K562 (cell line): ENCODE results near the gene MRM2.

Experiments
- POLR2A ChIP-seq: fragments of 450-650 bp; conservative IDR thresholded peaks from 2 replicates; pipeline ENCODE4 v1.6.1; 2016
- SPI1 ChIP-seq: IDR thresholded peaks from 2 replicates; pipeline ENCODE4 v1.6.1; 2011; ENCODE audit warnings: low read depth, low read length, control low read depth, borderline replicate concordance
- ZNF384 ChIP-seq: IDR thresholded peaks from 2 replicates; pipeline ENCODE4 v1.6.1; 2012; ENCODE audit warnings: low read depth, low read length, improper control_type of control experiment
- ZNF696 ChIP-seq: fragments of 250-450 bp; sonication (Bioruptor Pico); conservative IDR thresholded peaks from 2 replicates; pipeline ENCODE4 v1.4.0; 2020; ENCODE audit warnings: mild to moderate bottlenecking, moderate library complexity
- TF ChIP-seq, protein P1 (sequence below): fragments of 450-650 bp; formaldehyde crosslinking; IDR thresholded peaks from 2 replicates; pipeline ENCODE4 v1.4.0; 2022; ENCODE audit warnings: missing genetic modification characterization
- TF ChIP-seq, protein P2 (sequence below), 3 experiments: IDR thresholded peaks in 2 of 3; conservative IDR thresholded peaks in 1 of 3; 2 replicates each; pipeline ENCODE4 v1.5.1; 2011 to 2012; ENCODE audit warnings: low read length in 3 of 3, mild to moderate bottlenecking in 3 of 3, control low read depth in 2 of 3, improper control_type of control experiment in 1 of 3, inconsistent platforms in 1 of 3, low read depth in 1 of 3, mixed read lengths in 1 of 3, moderate library complexity in 1 of 3; ENCODE audit not compliant: insufficient read depth in 2 of 3

DNA sequence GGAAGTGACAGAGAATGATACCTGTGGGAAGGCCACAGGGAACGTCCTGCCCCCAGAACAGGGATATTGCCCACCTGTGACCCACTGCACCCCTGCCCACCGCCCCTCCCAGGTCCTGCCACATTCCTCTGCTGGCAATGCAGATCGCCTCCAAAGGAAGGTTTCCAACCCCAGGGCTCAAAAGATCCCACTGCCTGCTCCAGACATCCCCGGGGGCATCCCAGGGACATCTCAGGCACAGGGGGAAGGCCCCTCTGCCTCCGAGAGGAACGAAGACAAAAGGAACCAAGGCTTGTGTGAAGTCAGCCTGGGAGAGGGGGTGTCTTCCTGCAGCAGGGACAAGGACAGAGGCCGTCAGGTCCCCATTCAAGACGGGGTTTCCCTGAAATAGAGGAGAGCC, 28.5 kb upstream of the MRM2 start:
- TF ChIP-seq ZNF384: no peak
- no peak for TF ChIP-seq ZNF696
- TF ChIP-seq, protein P1, sequence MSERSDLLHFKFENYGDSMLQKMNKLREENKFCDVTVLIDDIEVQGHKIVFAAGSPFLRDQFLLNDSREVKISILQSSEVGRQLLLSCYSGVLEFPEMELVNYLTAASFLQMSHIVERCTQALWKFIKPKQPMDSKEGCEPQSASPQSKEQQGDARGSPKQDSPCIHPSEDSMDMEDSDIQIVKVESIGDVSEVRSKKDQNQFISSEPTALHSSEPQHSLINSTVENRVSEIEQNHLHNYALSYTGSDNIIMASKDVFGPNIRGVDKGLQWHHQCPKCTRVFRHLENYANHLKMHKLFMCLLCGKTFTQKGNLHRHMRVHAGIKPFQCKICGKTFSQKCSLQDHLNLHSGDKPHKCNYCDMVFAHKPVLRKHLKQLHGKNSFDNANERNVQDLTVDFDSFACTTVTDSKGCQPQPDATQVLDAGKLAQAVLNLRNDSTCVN (CRISPR knock-in tag): no peak
- TF ChIP-seq, protein P2, sequence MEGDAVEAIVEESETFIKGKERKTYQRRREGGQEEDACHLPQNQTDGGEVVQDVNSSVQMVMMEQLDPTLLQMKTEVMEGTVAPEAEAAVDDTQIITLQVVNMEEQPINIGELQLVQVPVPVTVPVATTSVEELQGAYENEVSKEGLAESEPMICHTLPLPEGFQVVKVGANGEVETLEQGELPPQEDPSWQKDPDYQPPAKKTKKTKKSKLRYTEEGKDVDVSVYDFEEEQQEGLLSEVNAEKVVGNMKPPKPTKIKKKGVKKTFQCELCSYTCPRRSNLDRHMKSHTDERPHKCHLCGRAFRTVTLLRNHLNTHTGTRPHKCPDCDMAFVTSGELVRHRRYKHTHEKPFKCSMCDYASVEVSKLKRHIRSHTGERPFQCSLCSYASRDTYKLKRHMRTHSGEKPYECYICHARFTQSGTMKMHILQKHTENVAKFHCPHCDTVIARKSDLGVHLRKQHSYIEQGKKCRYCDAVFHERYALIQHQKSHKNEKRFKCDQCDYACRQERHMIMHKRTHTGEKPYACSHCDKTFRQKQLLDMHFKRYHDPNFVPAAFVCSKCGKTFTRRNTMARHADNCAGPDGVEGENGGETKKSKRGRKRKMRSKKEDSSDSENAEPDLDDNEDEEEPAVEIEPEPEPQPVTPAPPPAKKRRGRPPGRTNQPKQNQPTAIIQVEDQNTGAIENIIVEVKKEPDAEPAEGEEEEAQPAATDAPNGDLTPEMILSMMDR (IDR thresholded peaks at IDR 0.05 in 2 of 3, conservative IDR thresholded peaks at IDR 0.05 in 1 of 3; ENCODE audit: insufficient read depth in 2 of 3, low read depth in 1 of 3, low read length in 3 of 3): no peak
- no peak for TF ChIP-seq POLR2A
- no peak for TF ChIP-seq SPI1
